Right lung (tissue), 5 donors: ENCODE measurements around the gene ANKRA2. TPM values are rescaled to one million over a fixed set of nuclear protein-coding genes. Genes with fewer than 3 reads are reported as not detected.

Source experiments
- DNase-seq, 2 donors: peaks; one replicate each; pipeline ENCODE4 v3.0.0-alpha.2; 2013
- polyA plus RNA-seq, 5 donors: library from polyadenylated mRNA; unstranded; fragments of 120-200 nt; gene quantifications; one replicate each; pipeline versions ENCODE4 v1.2.1 to v1.2.3, GENCODE V29; 2013; ENCODE audit warnings: inconsistent platforms in 1 of 5, low replicate concordance in 1 of 5; ENCODE audit not compliant: insufficient read length in 5 of 5, insufficient read depth in 1 of 5

Gene ANKRA2
- polyA plus RNA-seq, 5 donors: 48.4 to 109 (median 70.6) TPM

DNA sequence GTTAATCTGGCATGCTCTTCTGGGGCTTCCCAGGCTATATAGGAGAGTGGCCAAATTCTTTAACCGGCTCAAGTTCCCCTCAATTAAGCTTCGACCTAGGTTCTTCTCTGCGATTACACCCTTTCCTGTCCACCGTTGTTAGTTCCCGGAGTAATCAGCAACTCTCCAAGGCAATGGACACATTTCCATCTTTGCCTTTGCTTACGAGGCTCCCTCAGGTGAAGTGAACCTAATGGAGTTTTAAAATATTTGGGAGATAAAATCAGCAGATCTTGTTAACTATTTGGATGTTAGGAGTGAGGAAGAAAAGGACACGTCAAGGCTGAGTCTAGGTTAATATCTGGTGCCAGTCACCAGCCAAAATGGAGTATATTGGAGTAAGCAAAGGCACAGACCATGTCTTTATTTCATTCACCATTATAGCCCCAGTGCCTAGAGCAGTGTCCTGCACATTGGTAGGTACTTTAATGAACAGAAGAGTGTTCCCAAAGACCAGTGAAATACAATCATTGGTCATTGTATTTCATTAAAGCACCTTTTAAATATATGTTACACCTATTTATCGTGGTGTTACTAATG lies 619 bp upstream of the ANKRA2 start:
- DNase-seq: no peak

DNA sequence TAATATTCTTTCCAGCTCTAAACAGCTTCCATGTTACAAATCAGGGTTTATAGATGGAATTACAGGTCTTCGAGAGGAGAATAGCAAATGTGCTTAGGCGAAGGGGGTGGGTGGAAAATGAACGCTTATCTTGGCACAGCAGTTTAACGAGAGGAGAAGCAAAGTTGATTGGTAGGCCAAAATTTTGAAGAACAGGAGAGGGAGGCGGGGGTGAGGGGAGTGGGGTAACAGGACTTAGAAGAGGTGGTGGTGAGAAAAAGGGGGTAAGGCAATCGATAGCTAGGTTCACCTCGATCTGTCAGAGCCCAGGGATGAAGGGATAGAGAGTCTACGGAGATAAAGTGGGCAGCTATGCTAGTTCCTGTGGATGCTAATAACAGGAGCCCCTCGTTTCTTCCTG lies 764 bp downstream of the ANKRA2 start:
- DNase-seq: no peak

DNA sequence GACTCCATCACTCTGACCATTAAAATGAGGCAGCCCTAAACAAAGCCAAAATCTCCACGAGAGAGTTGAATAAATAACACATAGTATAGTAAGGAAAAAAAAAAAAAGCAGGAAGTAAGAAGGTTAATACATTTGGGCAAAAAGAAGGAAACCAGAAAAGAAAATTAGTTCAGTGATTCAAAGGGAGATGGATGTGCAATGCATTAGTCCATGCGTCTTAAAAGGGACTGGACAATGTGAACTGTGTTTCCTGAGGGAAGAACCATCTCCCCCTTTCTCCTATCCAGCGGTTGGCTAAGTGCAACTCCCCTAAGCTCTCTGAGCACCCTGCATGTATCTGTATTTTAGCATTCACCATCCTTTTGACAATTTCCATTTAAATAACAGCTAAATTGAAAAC lies 1.4 kb downstream of the ANKRA2 start:
- no peak for DNase-seq

DNA sequence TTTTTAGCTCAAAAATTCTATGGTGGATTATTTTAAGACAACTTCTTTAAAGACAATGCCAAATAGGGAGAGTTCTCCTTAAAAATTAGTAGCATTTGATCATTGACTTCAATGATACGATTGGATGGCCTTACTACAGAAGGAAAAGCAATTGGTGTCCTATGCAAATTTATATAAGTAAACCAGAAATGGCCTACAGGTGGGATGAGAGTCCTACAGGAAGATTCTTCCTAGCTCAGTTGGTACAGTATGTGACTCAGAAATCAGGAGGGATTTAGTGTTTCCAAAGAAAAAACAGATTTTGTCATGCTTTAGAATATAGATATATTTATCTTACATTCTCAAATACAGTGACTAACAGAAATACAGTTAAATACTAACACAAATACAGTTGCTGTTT lies 6.5 kb downstream of the ANKRA2 start:
- no peak for DNase-seq

DNA sequence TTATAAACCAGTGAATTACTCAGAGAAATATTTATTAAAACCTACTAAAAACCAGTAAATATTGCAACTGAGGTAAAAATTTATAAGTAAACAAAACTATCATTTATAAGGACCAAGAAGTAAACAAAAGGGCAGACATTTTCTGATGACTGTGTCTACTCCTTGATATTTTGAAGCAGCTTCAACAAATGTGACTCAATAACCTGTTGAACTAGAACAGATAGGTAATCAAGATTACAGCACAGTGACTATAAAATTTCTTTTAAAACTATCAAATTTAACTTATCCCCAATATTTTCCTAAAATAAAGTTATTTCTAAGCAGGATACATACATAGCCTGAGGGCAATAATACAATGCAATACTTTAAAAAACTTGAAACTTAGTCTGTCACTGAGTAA lies 12.8 kb downstream of the ANKRA2 start:
- no peak for DNase-seq

DNA sequence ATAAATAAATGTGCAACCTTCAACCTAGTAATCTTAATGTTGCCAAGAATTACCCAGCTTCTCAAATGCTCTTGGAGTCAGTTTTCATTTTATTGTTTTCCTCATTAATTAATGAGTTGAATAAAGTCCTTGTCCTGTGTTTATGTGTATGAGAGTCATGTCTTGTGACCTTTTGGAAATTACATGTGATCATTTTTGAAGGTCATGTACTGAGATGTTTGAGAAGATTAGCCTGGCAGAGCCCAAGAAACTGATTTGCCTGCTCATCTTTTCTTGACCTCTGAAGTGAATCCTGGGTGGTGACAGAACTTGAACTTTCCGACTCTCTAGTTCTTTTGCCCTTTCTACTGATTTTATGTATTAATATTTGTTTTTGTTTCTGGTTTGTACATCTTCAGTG lies 15.4 kb downstream of the ANKRA2 start:
- no peak for DNase-seq

DNA sequence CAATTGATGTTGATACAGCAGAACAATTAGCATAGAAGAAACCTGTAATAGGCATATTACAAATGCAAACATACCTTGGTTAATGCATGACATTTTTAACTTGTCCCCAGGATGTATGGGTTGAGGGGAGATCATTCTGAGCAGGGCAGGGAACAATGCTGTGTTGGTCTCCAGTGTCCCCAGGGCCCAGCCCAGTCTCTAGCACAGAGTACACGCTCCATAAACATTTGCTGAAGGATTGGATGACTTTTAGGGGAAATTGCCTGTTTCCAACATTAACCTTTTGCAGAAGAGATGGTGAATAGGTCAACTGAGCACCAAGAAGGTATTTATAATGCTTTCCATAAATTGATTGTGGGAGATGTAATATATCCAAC lies 20.0 kb downstream of the ANKRA2 start:
- DNase-seq: no peak

DNA sequence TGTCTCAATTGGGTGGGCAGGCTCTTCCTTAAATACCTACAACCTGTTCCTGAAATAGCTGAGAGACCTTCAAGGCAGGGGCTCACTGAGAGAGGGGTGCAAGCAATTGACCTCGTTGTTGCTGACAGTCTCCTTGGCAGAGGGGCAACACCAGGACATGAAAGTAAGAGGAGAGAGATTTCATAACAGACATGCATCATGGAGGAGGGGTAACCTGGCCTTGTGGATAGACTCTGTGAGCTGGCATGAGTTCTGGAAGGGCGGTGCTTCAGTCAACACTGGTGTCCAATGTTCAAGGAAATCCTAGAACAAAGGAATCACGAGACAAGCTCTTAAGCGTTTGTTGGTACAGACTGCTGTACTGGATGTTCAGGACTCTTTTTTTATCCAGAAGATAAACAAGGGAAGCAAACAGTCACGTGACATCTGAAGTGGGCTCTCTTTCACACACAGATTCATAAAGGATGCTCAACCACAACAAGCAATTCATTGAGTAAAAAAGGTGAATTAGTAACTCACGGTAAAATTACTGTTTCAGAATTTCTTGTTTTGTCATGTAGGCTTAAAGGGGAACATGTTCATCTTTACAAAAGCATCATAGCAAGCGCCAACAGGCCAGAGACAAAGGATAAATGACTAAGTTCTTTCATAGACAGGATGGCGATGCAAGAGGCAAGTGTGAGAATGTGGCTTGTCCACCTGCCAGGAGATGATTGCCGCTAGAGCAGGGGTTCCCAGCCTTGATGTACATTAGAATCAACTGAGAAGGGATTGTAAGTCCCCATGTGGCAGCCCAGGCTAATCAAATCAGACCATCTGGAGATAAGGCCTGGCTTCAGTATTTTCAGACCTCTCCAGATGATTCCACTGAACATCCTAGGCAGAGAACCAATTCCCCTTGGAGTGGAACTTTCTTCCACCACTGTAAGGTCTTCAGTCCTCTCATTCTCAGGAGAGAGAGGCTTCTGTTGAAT lies 20.7 kb downstream of the ANKRA2 start:
- DNase-seq: no peak

DNA sequence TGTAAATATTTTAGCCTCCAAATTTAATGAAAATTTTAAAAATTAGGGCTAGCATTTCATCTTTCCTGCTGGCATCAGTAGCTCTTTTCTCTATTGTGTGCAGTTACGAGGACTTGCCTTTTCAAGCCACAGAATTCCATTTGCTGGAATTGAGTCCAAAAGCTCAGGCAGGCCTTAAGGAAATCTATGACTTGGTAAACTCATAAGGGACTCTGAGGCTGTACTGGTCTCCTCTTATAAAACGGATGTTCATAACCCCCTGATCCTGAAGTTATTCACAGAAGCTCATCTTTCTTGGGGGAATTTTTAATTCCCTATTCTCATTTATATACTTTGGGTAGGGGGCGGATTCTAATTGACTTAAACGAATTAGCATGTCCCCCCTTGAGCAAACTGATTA lies 23.4 kb downstream of the ANKRA2 start:
- DNase-seq: peak in 1 of 2 donors; percentile 45

DNA sequence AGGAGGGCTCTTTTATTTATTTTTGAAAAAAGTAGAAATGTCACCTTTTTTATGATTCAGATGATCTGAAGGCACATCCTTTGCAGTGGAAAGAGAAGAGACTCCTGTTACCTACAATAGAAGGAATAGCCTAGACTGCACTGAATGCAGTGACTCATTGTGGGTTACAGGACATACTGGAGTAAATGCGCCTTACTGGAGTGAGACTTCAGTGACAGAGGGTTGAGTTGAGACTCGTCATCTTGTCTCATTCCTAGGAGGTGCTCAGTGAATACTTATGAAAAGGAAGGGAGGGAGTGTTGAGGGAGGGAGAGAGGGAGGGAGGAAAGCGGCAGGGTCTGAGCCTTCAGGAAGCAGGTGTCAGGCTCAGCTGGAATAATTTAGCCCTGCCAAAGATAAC lies 25.2 kb downstream of the ANKRA2 start:
- DNase-seq: no peak

DNA sequence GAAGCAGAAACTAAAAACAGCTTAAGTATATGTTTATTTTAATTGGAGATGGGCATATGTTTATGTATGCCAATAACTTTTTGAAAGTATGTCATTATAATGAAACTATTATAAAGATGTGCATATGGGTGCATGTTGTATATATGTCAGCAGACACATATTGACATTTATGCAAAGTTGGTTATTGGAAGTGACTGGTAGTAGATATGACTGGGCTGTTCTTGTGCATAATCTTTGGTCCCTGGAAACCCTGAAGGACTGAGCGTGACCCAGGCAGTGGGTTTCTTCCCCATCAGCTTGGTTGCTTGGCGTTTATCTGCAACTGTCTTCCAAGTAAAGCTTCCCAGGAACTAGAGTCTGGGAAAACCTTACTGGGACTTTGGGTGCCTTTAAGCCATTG lies 25.7 kb downstream of the ANKRA2 start:
- no peak for DNase-seq

DNA sequence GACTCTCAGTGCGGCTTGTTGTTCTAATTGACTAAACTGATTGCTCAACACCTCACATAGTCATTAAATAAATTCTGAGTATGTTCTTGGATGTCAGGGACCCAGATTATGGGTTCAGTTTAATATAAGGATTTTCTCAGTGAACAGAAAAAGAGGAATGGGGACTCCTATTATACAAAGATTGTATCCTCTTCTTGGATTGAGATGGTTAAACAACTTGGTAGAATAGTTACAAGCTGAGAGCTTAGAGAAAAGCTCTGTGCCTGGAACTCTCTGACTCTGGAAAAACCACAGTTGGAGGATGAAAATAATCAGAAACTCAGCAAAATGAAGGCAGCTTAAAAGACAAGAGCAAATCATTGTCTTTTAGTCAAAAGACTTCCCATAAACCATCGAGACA lies 30.5 kb downstream of the ANKRA2 start:
- DNase-seq: no peak

DNA sequence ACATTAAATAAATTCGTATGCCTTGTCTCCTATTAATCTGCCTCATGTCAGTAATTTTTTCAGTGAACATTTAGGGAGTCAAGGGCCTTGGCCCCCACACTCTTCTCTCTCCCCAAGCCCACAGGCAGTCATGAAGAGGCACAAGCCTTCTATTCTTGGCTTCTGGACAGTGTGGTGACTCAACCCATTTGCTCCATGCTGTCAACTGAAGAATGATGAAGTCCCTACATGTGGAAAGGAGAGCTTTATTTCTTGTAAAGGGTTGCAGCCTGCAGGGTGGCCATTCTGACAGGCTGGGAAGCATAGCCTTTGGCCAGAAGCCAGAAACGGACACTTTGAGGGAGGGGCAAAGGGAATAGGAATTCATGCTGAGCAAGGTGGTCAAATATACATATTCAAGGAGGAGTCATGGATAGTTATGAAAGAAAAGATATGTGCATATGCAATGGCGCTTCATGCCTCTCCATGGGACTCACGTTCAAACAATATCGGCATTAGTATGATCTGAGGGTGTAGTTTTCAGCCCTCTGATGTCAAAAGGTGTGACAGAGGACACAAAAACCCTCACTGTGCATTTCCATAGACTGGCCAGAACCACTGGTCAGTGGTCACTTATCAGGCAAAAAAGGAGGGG lies 31.3 kb downstream of the ANKRA2 start:
- no peak for DNase-seq

DNA sequence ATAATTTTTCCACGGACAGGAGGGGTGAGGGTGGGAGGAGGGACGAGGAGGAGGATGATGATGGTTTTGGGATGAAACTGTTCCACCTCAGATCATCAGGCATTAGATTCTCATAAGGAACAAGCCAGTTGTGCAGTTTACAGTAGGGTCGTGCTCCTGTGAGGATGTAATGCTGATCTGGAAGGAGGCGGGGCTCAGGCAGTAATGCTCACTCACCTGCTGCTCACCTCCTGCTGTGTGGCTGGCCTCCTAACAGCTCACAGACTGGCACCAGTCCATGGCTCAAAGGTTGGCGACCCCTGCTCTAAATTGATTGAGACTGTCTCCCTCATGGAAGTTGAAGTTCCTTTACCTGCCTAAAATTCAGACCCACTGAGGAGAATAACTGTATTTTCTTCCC lies 33.2 kb downstream of the ANKRA2 start:
- DNase-seq: no peak

DNA sequence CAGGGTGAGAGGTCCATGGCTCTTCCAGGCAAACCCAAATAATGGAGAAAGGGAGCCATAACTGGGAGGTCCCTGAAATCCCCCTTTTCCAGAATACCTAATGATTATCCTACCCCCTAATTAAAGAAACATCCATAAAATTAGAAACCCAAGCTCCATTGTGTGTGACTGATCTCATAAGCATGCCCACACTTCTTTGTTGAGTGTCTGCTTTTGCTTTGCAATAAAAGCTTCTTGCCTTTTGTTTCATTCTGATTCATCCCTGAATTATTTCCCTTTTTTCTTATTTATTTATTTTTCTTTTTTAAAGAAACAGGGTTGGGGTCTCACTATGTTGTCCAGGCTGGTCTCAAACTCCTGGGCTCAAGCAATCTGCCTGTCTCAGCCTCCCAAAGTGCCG lies 34.1 kb downstream of the ANKRA2 start:
- DNase-seq: no peak

DNA sequence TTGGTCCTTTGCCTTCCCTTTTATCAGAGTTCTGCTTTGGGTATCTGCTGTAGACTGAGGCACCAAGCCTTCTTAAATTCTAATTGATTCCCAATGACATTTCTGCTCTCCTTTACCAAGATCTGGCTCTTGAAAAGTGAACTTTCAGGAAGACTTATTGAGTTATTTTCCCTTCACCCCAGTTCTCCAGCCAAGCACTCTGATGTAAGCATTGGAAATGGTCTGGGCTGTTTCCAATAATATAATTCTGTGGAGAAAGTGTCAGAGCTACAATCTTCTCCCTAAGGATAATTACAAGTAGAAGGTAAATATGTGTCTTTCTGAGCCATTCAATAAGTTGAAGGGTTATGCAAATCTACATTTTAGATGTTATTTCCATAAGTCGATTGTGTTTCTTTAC lies 36.4 kb downstream of the ANKRA2 start:
- DNase-seq: no peak

DNA sequence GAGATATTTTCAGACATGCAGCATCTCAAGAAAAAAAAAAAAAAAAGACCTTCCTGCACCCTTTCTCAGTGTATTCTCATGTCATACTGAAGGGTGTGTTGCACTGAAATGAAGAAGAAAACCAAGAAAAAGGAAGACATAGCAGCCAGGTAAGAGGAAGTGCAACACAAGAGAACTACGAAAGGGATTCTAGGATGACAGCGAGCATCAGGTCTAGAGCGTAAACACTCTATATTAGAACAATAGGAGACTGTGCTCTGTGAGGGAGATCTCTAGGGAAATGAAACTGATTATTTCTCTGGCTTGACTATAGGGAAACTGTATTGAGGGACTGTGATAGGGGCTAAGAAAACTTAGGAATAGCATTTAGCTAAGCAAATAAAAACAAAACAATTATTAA lies 37.2 kb downstream of the ANKRA2 start:
- no peak for DNase-seq

DNA sequence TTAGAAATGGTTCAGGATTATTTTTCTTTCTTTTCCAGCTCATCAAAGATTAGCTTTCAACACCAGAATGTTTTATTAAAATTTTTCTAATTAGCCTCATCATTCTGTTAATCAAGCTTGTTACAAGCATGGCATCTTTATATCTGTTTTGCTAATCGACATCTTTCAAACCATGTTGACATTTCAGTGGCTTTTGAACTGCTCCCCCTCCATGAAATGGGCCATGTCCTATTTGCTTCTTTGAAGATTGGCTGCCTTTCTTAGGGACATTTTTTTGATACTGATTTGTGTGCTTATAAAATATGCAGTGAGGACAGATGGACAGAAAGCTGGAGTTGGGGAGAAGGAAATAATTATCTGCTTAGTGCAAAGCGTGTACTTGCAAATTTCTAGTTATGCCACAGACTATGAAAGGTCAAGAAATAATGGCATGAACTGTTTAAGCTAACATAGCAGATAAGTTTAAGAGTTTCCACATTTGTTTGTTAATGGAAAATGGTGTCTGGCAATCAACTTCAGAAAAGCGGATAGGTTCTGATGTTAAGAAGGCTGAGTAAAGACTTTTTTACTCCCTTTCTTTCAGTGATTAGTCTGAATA lies 39.7 kb downstream of the ANKRA2 start:
- peak; percentile 46 to 61 for DNase-seq

DNA sequence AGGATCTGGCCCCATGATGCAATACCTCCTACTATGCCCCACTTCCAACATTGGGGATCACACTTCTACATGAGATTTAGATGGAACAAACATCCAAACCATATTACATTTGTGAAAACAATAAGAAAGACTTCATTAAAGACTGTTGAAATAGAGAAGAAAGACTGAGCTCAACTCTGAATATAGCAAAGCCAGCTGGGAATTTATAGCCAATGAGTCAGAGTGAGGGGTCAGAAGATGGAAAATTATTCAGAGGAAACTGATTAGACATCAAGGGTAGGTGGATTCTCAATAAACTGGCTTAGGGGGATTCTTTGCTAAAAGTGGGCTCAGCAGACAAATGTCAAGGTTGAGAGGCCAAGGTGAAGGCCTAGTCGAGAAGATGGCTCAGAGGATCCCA lies 41.6 kb downstream of the ANKRA2 start:
- no peak for DNase-seq

DNA sequence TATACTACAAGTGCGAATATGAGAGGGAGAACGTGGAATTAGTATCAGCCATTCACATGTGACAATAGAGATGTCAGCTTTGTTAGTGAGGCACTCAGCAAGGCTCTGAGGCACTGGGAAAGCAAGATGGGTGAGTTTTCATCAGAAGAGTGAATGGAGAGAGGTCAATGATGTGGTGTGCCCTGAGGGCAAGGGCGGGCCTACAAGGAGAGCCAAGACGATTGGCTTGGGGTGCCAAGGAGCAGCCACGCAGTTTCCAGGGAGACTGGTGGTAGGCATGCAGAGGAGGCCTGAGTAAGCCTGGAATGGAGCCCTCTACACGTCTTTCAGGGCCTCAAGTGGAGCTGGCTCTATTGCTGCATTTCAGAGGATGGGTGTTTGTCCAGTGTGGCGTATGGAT lies 42.5 kb downstream of the ANKRA2 start:
- DNase-seq: no peak

DNA sequence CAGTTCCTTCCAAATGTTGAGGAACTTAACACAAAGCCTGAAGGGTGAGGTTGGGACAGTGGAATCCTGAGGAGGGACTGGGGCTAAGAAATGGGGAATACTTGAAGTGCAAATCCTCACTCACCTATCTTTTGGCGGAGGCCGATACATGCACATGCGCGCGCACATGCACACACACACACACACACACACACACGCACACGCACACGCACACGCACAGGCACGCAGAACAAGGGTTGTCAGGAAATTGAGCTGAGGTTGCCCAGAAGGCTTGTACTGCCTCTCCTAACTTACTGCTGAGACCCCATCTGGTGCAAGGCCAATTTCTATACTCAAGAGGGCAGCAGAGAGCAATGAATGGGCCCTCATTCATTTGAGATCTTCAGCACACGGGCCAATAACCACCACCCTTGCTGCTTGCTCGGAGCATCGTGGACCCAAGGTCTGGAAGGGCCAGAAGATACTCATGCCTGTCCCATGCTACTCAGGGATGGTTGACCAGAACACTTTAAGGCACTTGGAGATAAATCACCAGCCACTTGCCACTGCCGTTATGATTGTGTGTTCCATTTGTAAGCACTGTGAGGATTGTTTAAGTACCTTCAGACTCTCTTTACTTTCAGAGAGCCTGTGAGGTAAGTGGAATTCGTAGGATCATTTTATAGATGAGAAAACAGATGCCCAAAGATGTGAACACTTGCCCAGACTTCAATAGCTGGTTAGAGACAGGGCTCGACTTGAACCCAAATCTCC lies 45.7 kb downstream of the ANKRA2 start:
- DNase-seq: peak; percentile 67 to 81

DNA sequence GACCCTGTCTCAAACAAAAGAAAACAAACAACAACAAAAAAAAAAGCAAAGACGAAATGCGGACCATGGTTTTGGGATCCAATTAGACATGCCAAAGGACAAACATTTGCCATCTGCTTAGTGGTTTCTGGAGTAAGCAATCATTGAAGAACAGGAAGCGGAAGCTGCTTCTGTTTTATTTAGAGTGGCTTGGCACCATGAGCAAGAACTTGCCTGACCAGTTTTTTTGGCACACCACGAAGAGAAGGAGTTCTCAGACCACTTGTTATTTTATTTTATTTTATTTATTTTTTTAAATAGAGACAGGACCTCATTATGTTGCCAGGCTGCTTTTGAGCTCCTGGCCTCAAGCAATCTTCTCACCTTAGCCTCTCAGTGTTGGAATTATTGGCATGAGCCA lies 50.2 kb downstream of the ANKRA2 start:
- no peak for DNase-seq
